Measurements from ENCODE around the gene BMAL1. TPM values are rescaled to one million over a fixed set of nuclear protein-coding genes. Genes with fewer than 3 reads are reported as not detected.

The BMAL1 gene
- total RNA-seq, 4 donors from 2014 or later: 15.8 to 125 (median 24.4) TPM

GRCh38 chr11:13362596-13363109, 85.1 kb downstream of the BMAL1 start:
- no peaks in the 10 kb centered on the region for H3K27me3 ChIP-seq
- TF ChIP-seq POLR2A (IDR thresholded peaks at IDR 0.05): no peak
- TF ChIP-seq, protein P1, sequence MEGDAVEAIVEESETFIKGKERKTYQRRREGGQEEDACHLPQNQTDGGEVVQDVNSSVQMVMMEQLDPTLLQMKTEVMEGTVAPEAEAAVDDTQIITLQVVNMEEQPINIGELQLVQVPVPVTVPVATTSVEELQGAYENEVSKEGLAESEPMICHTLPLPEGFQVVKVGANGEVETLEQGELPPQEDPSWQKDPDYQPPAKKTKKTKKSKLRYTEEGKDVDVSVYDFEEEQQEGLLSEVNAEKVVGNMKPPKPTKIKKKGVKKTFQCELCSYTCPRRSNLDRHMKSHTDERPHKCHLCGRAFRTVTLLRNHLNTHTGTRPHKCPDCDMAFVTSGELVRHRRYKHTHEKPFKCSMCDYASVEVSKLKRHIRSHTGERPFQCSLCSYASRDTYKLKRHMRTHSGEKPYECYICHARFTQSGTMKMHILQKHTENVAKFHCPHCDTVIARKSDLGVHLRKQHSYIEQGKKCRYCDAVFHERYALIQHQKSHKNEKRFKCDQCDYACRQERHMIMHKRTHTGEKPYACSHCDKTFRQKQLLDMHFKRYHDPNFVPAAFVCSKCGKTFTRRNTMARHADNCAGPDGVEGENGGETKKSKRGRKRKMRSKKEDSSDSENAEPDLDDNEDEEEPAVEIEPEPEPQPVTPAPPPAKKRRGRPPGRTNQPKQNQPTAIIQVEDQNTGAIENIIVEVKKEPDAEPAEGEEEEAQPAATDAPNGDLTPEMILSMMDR (IDR thresholded peaks at IDR 0.05): no peak
- no peak for DNase-seq
- H3K27ac ChIP-seq: no peak overlapping the region
- no peaks in the 10 kb centered on the region for H3K4me1 ChIP-seq
- no peak overlapping the region for H3K4me3 ChIP-seq
- no peaks in the 10 kb centered on the region for H3K9me3 ChIP-seq
- H3K36me3 ChIP-seq: no peaks in the 10 kb centered on the region
- intact Hi-C loops (cut with DNase I; ENCODE audit: low total_unique reads): no loop called here

DNA sequence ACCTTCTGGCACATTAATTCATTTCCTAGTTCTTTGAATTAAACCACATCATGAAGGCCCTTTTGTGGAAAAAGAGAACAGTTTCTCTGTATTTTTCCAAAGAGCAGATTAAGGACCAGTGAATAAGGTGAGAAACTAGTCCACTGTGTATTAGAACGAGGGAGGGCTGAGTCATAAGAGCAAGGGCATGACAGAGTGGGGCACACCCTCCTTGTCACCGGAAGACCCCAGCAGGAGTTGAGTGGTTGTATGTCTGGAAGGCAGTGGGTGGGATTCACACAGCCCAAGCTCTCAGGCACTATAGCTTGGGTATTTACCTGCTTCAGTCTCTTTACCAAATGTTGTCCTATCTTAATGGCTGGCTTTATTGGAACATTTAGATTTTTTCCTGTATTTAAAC, 86.8 kb downstream of the BMAL1 start:
- H3K36me3 ChIP-seq: no peaks in the 10 kb centered on the region

GRCh38 chr11:13366266-13367026, 88.9 kb downstream of the BMAL1 start:
- TF ChIP-seq POLR2A (IDR thresholded peaks at IDR 0.05): no peak
- TF ChIP-seq, protein P1 (IDR thresholded peaks at IDR 0.05): no peak
- DNase-seq: no peak
- H3K9me3 ChIP-seq: no peaks in the 10 kb centered on the region
- no peaks in the 10 kb centered on the region for H3K36me3 ChIP-seq
- intact Hi-C loops (cut with DNase I; ENCODE audit: low total_unique reads): no loop called here
- H3K4me1 ChIP-seq: no peaks in the 10 kb centered on the region
- no peak overlapping the region for H3K27ac ChIP-seq
- no peaks in the 10 kb centered on the region for H3K27me3 ChIP-seq
- no peak overlapping the region for H3K4me3 ChIP-seq

More for the DNA sequence above, 86.8 kb downstream of the BMAL1 start:
- no peaks in the 10 kb centered on the region for H3K9me3 ChIP-seq
- TF ChIP-seq, protein P1 (IDR thresholded peaks at IDR 0.05): no peak
- no peak for TF ChIP-seq POLR2A (IDR thresholded peaks at IDR 0.05)
- H3K4me1 ChIP-seq: no peaks in the 10 kb centered on the region
- intact Hi-C loops (cut with DNase I; ENCODE audit: low total_unique reads): no loop called here
- no peak for DNase-seq
- no peaks in the 10 kb centered on the region for H3K27me3 ChIP-seq
- no peak overlapping the region for H3K4me3 ChIP-seq
- no peak overlapping the region for H3K27ac ChIP-seq

- H3K27ac ChIP-seq: no peak overlapping the region
- TF ChIP-seq, protein P1 (IDR thresholded peaks at IDR 0.05): no peak
- no peak for TF ChIP-seq POLR2A (IDR thresholded peaks at IDR 0.05)
- no peak overlapping the region for H3K4me3 ChIP-seq
- no peaks in the 10 kb centered on the region for H3K9me3 ChIP-seq
- H3K36me3 ChIP-seq: no peaks in the 10 kb centered on the region
- no peaks in the 10 kb centered on the region for H3K27me3 ChIP-seq
- intact Hi-C loops (cut with DNase I; ENCODE audit: low total_unique reads): no loop called here
- H3K4me1 ChIP-seq: no peaks in the 10 kb centered on the region
- no peak for DNase-seq
Measured at GRCh38 chr11:13367115-13367514, 89.5 kb downstream of the BMAL1 start.

- Histone ChIP-seq H3K27me3 (no peaks in the 10 kb centered on the region), H3K36me3 (no peaks in the 10 kb centered on the region), H3K9me3 (no peaks in the 10 kb centered on the region), H3K4me3 (no peak overlapping the region), H3K4me1 (no peaks in the 10 kb centered on the region), H3K27ac (no peak overlapping the region)
- TF ChIP-seq, protein P1 (IDR thresholded peaks at IDR 0.05): no peak
- no peak for TF ChIP-seq POLR2A (IDR thresholded peaks at IDR 0.05)
- intact Hi-C loops (cut with DNase I; ENCODE audit: low total_unique reads): no loop called here
- no peak for DNase-seq
Measured at GRCh38 chr11:13368041-13368446, 90.5 kb downstream of the BMAL1 start.

Measured in uterus (tissue), 4 donors.